AG08396 (cell line): Measurements from ENCODE around the gene OR4D5.

Source experiments
- DNase-seq: peaks from one replicate; pipeline ENCODE4 v3.0.0; 2012; ENCODE audit warnings: low spot score, mixed read lengths

The OR4D5 gene

DNA sequence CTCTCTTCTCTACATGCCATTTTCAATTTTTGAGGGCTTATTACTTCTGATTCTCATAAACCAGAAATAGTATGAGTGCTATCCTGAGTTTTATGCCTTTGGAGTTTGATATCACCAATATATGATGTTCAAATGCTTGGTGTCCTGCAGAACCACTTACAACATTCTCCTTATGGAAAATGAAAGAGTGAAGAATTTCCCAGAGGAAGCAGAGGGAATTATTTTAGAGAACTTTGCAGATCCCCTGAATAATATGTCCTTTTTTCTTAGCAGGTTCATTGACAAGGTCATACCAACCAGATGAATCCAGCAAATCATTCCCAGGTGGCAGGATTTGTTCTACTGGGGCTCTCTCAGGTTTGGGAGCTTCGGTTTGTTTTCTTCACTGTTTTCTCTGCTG lies at the start of gene OR4D5:
OR4D5 (plus strand) TSS at position 301 of the 400 bp plus-strand sequence; CDS start at position 301, 0 bp downstream.
- no peak for DNase-seq

DNA sequence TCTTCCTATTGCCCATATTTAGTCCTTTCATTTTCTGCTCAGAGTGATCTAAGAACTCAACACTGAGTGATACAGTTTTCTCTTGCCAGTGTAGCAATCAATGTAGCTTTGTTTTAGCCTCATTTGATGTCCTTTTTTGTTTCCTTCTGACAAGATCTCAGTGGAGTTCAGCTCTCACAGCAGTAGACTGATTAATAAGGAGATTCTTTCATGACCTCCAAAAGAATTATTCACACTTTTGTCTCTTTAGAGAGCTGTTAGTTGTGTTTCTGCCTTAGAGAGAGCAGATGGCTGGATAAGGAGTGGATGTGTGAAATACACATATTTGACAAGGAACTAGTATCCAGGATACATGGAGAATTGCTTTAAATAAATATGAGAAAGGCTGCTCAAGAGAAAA lies 47.4 kb upstream of the OR4D5 start:
- no peak for DNase-seq

DNA sequence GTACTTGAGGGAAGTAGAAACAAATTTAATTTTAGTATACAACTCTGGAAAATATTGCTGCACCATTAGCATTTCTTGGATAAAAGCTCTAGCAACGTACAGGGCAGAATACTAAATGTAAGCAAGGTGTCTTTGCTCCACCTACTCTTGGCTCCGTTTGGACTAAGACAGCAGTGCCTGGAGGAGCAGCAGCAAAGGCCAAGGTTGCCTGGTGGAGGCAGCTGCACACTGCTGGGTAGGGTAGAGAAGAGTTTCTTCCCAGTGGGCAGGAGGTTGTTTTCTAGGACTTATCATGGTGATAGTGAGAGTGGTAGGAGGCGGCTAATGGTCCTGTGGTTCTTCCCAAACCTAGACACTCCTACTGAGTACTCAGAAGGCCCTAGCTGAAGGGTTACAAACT lies 39.6 kb upstream of the OR4D5 start:
- no peak for DNase-seq

DNA sequence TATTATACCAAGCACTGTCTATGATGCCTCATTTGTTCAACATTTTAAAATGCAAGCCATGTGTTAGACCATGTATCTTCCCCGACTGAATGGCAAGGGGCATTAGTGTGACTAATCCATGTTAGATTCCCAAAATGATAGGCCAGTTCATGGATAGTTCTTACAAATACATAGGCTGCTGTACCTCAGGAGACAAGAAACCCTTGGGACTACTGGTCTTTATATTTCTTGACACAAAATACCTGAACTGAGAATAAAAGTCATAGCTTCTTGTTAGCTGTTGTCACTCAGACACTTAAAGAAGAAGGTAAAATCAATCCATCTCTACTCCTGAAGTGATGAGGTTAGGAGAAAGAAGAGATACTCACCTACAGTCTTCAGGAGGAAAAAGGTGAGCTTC lies 37.5 kb upstream of the OR4D5 start, which contains the start of gene OR8D4:
OR8D4 (plus strand) TSS at position 301 of the 400 bp plus-strand sequence. CDS start 4,265 bp downstream, outside the sequence.
- no peak for DNase-seq

DNA sequence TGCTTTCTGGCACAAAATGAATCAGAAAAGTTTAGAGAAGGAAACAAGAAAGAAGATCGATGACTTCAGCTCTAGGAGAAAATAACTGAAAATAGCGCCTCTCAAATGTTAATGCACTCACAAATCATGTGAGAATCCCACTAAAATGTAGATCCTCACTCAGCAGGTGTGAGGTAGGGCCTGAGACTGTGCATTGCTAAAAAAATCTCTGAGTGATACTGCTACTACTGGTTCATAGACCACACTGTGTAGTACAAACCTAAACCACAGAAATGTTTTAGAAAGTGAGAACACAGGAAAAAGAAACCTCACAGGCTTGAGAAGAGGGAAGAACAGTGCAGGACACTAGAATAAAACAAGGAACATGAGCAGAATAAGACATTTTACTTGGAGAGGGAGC lies 35.5 kb upstream of the OR4D5 start:
- no peak for DNase-seq

DNA sequence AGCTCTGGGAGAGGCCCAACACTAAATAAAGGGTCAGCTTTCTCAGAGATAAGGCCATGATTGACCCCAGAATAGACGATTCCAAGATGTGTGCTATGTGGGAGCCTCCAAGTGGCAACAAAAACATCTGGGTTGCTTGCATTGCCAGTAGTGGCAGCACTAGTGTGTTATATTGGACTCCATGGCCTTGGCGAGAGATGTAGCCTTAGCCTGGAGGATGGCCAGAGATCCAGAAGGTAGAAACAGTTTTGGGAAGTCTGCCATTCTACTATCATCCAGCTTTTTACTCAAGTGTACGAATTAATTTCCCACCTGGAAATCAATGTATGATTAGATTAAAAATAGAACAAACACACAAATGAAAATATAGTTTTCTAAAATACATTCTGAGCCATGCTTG lies 34.5 kb upstream of the OR4D5 start:
- no peak for DNase-seq

DNA sequence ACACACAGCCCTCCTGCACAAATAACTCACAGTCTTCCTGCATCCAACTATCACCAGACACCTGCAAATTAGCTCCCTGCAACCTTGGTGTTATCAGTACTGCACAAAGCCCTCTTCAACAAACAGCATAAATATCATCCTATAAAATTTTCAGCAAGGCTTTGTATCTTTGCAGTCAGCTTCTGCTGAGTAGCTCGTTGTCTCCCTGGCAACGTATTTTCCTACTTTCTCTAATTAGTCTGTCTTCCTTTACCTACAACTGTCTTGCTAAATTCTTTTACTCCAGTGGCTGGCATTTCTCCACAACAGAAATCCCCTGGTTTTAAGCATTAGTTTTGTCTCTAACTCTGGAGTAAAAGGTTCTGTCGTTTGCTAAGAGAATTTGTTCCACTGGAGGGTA lies 33.6 kb upstream of the OR4D5 start:
- no peak for DNase-seq

DNA sequence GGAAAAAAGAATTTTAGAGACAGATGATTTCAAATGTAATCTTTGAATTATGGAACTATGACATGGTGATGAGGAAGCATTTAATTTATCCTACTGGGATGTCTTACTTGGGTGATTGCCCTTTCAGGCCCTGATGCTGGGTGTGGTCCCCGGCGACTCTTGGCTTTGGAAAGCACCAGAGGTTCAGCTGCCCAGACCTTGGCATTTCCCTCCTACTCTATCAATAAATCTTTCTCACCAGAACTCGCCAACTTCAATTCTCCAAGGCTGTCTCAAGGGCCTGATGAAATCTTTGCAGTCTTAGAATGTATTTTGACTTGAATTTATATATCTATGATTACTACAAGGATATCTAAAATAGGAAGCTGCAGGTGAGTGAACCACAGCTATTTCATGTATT lies 18.5 kb upstream of the OR4D5 start:
- DNase-seq = no peak

DNA sequence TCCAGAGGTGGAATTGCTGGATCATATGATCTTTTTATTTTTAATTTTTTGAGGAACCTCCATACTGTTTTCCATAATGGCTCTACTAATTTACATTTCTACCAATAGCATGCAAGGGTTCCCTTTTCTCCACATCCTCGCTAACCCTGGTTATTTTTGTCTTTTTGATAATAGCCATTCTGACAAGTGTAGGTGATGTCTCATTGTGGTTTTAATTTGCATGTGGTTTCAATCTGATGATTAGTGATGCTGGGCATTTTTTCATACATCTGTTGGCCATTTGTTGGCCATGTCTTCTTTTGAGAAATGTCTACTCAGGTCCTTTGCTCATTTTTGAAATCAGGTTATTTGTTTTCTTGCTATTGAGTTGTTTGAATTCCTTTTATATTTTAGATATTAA lies 15.4 kb upstream of the OR4D5 start:
- DNase-seq = no peak

DNA sequence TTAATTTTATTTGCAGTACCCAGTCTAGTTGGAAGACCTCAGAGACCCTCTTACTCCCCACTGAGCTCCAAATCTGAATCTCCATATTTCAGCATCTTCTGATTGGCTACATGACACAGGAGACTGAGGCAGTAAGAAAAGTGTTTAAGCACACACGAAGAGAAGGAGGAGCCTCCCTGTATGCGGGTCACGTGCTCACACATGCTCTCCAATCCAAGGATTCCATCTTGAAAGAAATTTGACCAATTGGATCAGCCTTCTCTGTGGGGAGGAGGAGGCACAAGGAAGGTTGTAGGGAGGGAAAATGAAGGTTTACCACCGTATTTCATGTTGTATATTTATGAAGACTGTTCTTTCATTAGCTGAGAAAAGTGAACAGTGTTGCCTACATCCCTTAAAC lies 3.0 kb downstream of the OR4D5 start:
- DNase-seq = no peak

DNA sequence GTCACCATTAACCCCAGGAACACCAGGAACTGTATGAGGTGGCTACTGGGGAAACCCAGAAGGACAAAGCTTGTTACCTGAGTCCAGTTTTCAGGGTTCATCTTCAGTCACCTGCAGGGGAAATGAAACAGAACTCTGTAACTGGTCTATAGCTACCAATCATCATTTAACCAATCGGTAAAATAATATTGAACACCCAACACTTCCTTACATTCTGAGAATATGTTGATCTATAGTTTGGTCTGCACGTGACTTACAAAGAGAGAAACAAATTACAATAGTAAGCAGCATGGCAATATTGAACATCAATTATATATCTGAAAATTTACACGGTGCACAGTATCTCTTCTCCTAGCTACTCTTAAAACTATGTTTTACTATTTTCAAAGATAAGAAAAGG lies 4.3 kb downstream of the OR4D5 start, which contains the start of gene OR6T1:
OR6T1 (minus strand) TSS at position 101 of the 400 bp plus-strand sequence; CDS start at position 101, 0 bp downstream.
- DNase-seq = no peak

DNA sequence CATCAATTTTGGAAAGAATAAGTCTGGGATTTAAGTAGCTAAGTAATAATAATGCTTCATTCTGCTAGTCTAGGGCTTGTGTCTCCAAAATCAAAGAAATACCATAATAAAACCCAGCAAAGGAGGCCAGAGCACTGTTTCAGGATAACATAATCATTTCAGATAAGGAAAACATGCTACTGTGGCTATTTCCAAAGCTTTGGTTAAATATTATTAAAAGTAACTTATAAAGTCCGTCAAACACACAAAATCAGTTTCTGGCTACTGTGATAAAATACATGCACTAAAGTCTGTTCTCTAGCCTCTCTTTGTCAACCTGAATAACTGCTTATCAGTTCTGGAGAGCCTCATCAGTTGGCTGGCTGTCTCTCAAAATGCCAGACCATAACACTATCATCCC lies 5.7 kb downstream of the OR4D5 start:
- no peak for DNase-seq

DNA sequence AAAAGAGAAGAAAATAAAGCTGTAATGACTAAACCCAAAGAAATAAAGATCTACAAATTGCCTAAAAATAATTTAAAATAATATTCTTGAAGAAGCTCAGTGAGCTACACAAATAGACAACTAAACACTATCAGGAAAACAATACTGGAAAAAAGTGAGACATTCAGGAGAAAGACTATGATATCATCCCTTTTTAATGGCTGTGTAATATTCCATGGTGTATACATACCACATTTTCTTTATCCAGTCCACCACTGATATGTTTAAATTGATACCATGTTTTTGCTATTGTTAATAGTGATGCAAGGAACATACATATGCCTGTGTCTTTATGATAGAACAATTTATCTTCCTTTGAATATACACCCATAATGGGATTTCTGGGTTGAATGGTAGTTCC lies 17.3 kb downstream of the OR4D5 start:
- DNase-seq = no peak

DNA sequence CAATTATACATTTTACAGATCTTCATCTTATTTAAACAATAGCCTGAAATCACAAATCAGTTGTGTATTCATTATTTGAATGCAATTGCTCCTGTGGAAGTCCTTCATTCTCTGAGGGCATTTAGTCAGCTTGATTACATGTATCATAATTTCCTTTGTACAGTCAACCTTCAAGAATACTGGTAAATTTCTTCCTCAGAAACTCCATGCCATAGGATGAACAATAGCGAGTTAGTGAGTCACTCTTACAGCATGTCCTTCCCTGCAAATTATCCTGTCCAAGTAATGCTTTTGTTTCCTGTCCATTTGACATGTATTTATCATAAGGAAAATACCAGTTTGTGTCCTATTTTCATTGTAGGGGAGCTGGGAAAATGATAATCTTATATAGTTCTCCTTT lies 34.4 kb downstream of the OR4D5 start:
- no peak for DNase-seq

DNA sequence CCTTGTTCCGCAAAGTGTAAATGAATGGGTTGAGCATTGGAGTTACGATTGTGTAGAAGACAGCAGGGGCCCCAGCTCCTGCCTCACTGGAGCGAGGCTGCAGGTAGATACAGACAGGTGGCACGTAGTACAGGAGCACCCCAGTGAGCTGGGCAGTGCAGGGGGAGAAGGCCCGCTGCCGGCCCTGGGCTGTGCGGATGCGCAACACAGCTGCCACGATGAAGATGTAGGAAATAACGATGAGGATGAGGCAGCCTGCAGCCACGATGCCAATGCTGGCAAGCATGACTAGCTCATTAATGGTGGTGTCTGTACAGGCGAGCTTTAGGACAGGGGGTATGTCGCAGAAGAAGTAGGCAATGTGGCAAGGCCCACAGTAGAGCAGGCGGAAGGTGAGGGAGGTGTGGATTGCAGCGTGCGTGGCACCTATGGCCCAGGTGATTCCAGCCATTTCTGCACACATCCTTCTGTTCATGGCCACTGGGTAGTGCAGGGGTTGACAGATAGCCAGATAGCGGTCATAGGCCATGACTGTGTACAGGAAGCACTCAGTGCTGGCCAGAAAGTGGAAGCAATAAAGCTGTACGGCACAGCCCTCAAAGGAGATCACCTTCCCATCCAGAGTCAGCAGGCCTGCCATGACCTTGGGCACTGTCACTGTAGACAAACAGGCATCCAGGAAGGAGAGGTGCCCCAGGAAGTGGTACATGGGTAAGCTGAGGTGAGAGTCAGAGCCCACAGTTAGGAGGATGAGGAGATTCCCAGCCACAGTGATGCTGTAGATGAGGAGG lies 37.5 kb downstream of the OR4D5 start:
- no peak for DNase-seq

DNA sequence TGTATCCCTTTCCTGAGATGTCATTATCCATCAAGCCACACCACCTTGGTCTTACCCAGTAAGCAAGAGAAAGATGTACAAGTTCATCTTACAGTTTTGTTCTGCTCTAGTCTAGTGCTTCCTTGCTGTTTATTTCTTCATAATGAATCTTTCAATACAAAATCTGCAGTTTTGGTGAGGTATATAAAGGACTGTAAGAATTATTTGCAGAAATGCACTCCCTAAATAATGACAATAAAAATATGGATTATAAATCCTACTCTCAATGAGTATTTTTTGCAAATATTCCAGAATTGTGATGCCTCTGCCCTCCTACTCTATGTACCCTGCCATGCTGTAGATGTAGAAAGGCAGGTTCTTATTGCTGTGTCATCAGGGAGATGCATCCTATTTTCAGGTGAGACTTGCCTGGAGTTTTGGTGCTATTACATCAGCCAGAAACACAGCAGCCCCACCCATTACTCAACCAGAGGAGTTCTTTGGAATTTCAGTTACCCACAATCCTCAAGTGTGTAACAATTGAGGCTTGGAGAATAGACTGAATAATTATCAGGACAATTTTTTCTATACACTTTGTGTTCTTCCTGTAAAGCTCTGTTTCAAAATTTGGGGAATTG lies 38.4 kb downstream of the OR4D5 start, which contains the start of gene OR10S1:
OR10S1 (minus strand) TSS at position 51 of the 617 bp plus-strand sequence. CDS start 117 bp downstream, outside the sequence.
- DNase-seq = no peak

DNA sequence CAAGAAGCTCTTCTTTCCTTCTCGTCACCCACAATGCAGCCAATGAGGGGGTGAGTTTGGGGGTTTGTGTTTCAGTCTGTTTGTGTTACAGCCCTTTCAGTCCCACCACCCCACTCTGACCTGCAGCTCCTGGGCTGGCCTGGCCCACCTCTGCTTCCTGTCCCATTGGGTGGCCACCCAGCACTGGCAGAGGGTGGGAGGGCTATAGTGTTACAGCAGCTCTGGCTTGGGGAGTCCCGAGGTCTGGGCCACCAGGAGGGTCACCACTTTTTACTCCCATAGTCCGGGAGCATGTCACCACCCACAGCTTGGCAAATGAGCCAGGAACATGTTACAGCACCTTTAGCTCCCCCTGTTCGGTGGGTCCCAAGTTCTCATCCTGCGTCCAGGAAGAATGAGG lies 39.9 kb downstream of the OR4D5 start:
- DNase-seq = no peak
